Keratinocyte (primary cell): ENCODE results near the gene RNPC3. TPM values are rescaled to one million over a fixed set of nuclear protein-coding genes. Genes with fewer than 3 reads are reported as not detected.

Experiments used
- DNase-seq: peaks from one replicate; pipeline ENCODE4 v3.0.0-alpha.2; 2011; ENCODE audit warnings: low read depth, missing footprints, low spot score
- FAIRE-seq: peaks from 2 replicates; lab custom pipeline; 2011; peaks lifted over from hg19 to GRCh38; lab: Jason Lieb, UNC
- H2AFZ ChIP-seq: 2 replicates; pipeline ENCODE4 v1.6.0; 2012; ENCODE audit warnings: low read length, control low read depth, inconsistent platforms; ENCODE audit not compliant: control insufficient read depth
- H3K27ac ChIP-seq: 2 replicates; pipeline ENCODE4 v1.5.1; 2011; ENCODE audit warnings: low read length; ENCODE audit not compliant: control insufficient read depth, insufficient read depth
- H3K27me3 ChIP-seq: 3 replicates; pipeline ENCODE4 v1.6.0; 2011; ENCODE audit warnings: low read length; ENCODE audit not compliant: control insufficient read depth, insufficient read depth; ENCODE audit errors: extremely low read depth
- H3K36me3 ChIP-seq, 2 experiments: 2 replicates in 1 of 2; 3 replicates in 1 of 2; pipeline ENCODE4 v1.5.1; 2011; ENCODE audit warnings: low read length in 2 of 2, mild to moderate bottlenecking in 1 of 2; ENCODE audit not compliant: control insufficient read depth in 2 of 2, insufficient read depth in 2 of 2; ENCODE audit errors: extremely low read depth in 1 of 2
- H3K4me1 ChIP-seq: 3 replicates; pipeline ENCODE4 v1.5.1; 2011; ENCODE audit warnings: low read length; ENCODE audit not compliant: control insufficient read depth, insufficient read depth; ENCODE audit errors: extremely low read depth
- H3K4me2 ChIP-seq: 3 replicates; pipeline ENCODE4 v1.6.0; 2011; ENCODE audit warnings: low read depth, low read length; ENCODE audit not compliant: control insufficient read depth, insufficient read depth; ENCODE audit errors: extremely low read depth
- H3K4me3 ChIP-seq, 3 experiments: fragments of 200-600 bp in 1 of 3; sonication (generic) in 1 of 3; 2 replicates in 2 of 3; 3 replicates in 1 of 3; pipeline ENCODE4 v1.5.1; 2011 to 2016; ENCODE audit warnings: low read length in 3 of 3, mild to moderate bottlenecking in 3 of 3, control low read depth in 2 of 3, inconsistent platforms in 1 of 3, low read depth in 1 of 3, mixed read lengths in 1 of 3, mixed run types in 1 of 3, moderate library complexity in 1 of 3; ENCODE audit not compliant: control insufficient read depth in 2 of 3, insufficient read depth in 2 of 3; ENCODE audit errors: extremely low read depth in 1 of 3
- H3K79me2 ChIP-seq: 2 replicates; pipeline ENCODE4 v1.6.0; 2012; ENCODE audit warnings: low read length; ENCODE audit not compliant: control insufficient read depth, insufficient read depth
- H3K9ac ChIP-seq: 3 replicates; pipeline ENCODE4 v1.6.0; 2011; ENCODE audit warnings: low read length; ENCODE audit not compliant: control insufficient read depth, insufficient read depth; ENCODE audit errors: extremely low read depth
- H3K9me1 ChIP-seq: 3 replicates; pipeline ENCODE4 v1.6.0; 2011; ENCODE audit warnings: low read length; ENCODE audit not compliant: control insufficient read depth, insufficient read depth; ENCODE audit errors: extremely low read depth
- H3K9me3 ChIP-seq: 2 replicates; pipeline ENCODE4 v1.5.1; 2012; ENCODE audit warnings: low read depth, low read length; ENCODE audit not compliant: control insufficient read depth
- H4K20me1 ChIP-seq: 3 replicates; pipeline ENCODE4 v1.6.0; 2011; ENCODE audit warnings: low read length; ENCODE audit not compliant: control insufficient read depth, insufficient read depth; ENCODE audit errors: extremely low read depth
- EZH2 ChIP-seq: IDR thresholded peaks from one replicate; pipeline ENCODE4 v1.6.1; 2012; ENCODE audit warnings: inconsistent platforms, mild to moderate bottlenecking, low read length, moderate library complexity
- dilution Hi-C: fragments of 300-500 bp; cut with MboI; formaldehyde crosslinking; loops from one replicate; pipeline ENCODE4 v1.7.0; 2020; ENCODE audit warnings: low sequenced_read_pairs; ENCODE audit not compliant: extremely low pct_ligation_motif_present
- polyA plus RNA-seq, 5 experiments: library from polyadenylated mRNA; depleted of rRNA in 3 of 5; stranded (reverse) in 3 of 5; stranded (forward) in 1 of 5; unstranded in 1 of 5; fragments of >200 nt; gene quantifications; 1 replicate in 1 of 5; 2 replicates in 3 of 5; 3 replicates in 1 of 5; pipeline versions ENCODE4 v1.2.1 to v1.2.3, GENCODE V29; 2011 to 2012; ENCODE audit warnings: missing spikeins in 2 of 5, low read depth in 1 of 5, low replicate concordance in 1 of 5
- TF ChIP-seq, protein P1 (sequence below), 3 experiments: IDR thresholded peaks in 1 of 3; conservative IDR thresholded peaks in 1 of 3; optimal IDR thresholded peaks in 1 of 3; 2 replicates in 2 of 3; 3 replicates in 1 of 3; pipeline versions ENCODE3 to v1.5.1; 2011; ENCODE audit warnings: low read length in 3 of 3, mild to moderate bottlenecking in 3 of 3, moderate library complexity in 2 of 3, control low read depth in 1 of 3, inconsistent platforms in 1 of 3; ENCODE audit not compliant: insufficient read depth in 2 of 3; ENCODE audit errors: extremely low read depth in 1 of 3

Gene RNPC3
- polyA plus RNA-seq, 1 donor (not counting 4 experiments of a cell fraction or from before 2014, with no cell fraction given), result 19.6 TPM

DNA sequence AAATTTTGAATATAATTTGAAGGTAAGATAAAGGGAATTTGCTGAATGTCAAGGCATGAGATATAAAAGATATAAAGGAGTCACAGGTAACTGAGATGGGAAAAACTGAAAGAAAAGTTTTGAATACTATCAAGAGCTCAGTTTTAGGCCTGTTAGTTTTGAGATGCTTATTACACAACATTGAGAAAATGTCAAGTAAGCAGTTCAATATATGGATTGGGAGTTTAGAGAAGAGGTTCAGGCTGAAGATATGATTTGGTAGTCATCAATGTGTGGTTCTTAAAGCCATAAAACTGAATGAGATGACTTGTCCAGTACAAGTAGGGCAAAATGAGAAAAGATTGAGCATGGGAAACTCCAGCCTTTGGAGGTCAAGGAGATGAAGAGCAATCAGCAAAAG lies 4.7 kb upstream of the RNPC3 start:
- H3K4me1 ChIP-seq, result peaks cover 21% of the 10 kb centered on the region
- H3K27me3 ChIP-seq, result no peaks in the 10 kb centered on the region
- H3K79me2 ChIP-seq, result no peaks in the 10 kb centered on the region
- DNase-seq (no peak), FAIRE-seq (no peak)
- no peak overlapping the region for H3K4me3 ChIP-seq
- no peaks in the 10 kb centered on the region for H3K9me3 ChIP-seq
- H3K36me3 ChIP-seq, result no peaks in the 10 kb centered on the region
- H3K9me1 ChIP-seq, result no peaks in the 10 kb centered on the region
- H4K20me1 ChIP-seq, result no peaks in the 10 kb centered on the region
- no peak overlapping the region for H2AFZ ChIP-seq
- no peak overlapping the region for H3K4me2 ChIP-seq
- no peak overlapping the region for H3K9ac ChIP-seq
- dilution Hi-C loops, result no loop called here
- no peak overlapping the region for H3K27ac ChIP-seq
- TF ChIP-seq, protein P1, sequence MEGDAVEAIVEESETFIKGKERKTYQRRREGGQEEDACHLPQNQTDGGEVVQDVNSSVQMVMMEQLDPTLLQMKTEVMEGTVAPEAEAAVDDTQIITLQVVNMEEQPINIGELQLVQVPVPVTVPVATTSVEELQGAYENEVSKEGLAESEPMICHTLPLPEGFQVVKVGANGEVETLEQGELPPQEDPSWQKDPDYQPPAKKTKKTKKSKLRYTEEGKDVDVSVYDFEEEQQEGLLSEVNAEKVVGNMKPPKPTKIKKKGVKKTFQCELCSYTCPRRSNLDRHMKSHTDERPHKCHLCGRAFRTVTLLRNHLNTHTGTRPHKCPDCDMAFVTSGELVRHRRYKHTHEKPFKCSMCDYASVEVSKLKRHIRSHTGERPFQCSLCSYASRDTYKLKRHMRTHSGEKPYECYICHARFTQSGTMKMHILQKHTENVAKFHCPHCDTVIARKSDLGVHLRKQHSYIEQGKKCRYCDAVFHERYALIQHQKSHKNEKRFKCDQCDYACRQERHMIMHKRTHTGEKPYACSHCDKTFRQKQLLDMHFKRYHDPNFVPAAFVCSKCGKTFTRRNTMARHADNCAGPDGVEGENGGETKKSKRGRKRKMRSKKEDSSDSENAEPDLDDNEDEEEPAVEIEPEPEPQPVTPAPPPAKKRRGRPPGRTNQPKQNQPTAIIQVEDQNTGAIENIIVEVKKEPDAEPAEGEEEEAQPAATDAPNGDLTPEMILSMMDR (optimal IDR thresholded peaks at IDR 0.05 in 1 of 3, IDR thresholded peaks at IDR 0.05 in 1 of 3, conservative IDR thresholded peaks at IDR 0.05 in 1 of 3; ENCODE audit: extremely low read depth in 1 of 3, insufficient read depth in 2 of 3, low read length in 3 of 3), result no peak
- no peak for TF ChIP-seq EZH2

DNA sequence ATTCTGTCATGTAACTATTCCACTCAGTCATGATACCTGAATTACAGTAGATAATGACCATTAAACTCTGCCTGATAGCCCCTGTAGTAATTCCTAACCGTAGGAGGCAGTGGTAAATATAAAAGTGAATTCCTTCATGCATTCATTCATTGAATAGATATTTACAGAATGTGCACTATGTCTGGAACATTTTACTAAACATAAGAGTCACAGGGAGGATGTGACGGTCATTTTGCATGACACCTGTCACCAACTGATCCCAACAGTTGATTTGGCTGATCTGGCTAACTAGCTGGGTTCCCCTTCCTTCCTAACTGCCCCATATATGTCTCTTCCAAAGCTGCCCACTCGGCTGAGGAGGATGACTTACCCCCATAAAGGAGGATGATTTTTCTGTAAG lies 2.2 kb upstream of the RNPC3 start:
- no peak for DNase-seq
- Histone ChIP-seq H3K27me3 (no peaks in the 10 kb centered on the region), H3K9me3 (no peaks in the 10 kb centered on the region), H3K4me3 (no peak overlapping the region), H3K4me1 (peaks cover 7% of the 10 kb centered on the region), H3K27ac (no peak overlapping the region), H2AFZ (no peak overlapping the region), H3K9ac (no peak overlapping the region), H3K36me3 (no peaks in the 10 kb centered on the region), H3K4me2 (no peak overlapping the region), H4K20me1 (no peaks in the 10 kb centered on the region), H3K9me1 (no peaks in the 10 kb centered on the region), H3K79me2 (peaks cover 20% of the 10 kb centered on the region)
- TF ChIP-seq EZH2, result no peak
- TF ChIP-seq, protein P1 (optimal IDR thresholded peaks at IDR 0.05 in 1 of 3, IDR thresholded peaks at IDR 0.05 in 1 of 3, conservative IDR thresholded peaks at IDR 0.05 in 1 of 3; ENCODE audit: extremely low read depth in 1 of 3, insufficient read depth in 2 of 3, low read length in 3 of 3), result no peak
- dilution Hi-C loops, result no loop called here
- FAIRE-seq, result no peak
